GM19324 (cell line): ENCODE results near the gene KRIT1.
"Not testable (repeated sequence)": the region's sequence is repeated elsewhere in the genome, so short reads cannot be mapped to it uniquely, and the experiment has no call there.

Experiments
- ATAC-seq: cut with Tn5 transposase; IDR thresholded peaks from one replicate; pipeline ENCODE4 v1.9.1; 2021; ENCODE audit warnings: mild to moderate bottlenecking, moderate library complexity; ENCODE audit not compliant: unreplicated experiment, low FRiP score

Gene KRIT1

DNA sequence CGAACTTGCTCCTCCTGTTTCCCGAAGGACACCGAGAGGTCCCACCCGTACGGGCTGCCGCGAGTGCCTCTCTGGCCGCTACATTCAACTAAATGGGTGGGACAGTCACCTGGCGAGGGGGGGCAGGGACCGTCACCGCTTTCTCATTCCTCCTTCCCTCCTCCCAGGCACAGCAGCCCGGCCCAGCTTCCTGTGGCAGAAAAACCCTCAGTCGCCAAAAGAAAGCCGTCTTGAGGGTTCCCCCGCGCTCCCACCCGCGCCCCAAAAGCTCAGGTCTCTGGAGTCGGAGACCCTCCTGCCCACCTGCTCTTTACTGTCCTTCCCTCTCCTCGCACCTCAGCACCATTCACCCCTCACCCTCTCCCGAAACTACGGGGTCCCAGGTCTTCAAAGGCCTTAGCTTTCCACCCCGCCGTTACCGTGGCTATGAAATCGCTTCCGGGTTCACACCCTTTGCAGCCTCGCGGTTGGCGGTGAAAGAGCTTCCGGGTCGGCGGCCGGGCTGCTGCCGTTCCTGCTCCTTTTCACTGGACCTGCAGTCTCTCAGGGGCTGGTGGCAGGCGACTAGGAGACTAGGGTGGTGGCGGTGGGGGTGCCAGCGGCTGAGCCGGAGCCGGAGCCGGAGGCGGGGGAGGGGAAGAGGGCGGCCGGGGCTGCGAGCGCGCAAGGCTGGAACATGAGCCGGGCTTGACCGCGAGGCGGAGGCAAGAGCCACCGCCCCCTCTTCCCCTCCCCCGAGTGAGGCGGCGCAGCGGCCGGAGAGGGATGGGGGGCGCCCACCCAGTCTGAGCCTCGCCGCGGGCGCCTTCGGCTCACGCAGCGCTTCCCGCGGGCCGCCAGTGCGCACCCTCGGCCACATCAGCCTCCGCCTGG, at the start of gene KRIT1, which contains the start of gene ANKIB1:
KRIT1 (minus strand) TSS at position 428 of the 873 bp plus-strand sequence. CDS start 3,779 bp downstream, outside the sequence.
ANKIB1 (plus strand) TSS at position 488 of the 873 bp plus-strand sequence. CDS start 49,005 bp downstream, outside the sequence.
- ATAC-seq: peak; percentile 92

DNA sequence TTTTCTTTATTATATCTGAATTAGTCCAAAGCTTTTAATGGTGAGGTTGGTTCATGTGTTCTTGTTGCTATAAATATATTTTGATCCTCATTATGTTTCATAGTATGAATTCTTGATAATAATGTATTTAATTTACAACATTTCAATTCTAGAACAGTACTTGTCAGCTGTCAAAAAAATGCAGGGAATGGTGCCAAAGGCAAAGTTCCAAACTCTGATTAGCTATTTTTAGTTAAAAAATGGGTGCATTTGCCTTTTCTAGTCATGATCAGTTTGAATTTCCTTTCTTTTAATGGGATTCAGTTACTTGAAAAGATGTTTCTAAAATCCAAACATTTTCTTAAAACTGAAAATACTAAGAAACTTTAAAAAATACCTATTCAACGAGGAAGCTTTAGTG, 49.7 kb upstream of the KRIT1 start:
- no peak for ATAC-seq

GRCh38 chr7:92293896-92294590, 48.3 kb upstream of the KRIT1 start:
- ATAC-seq: no peak

- no peak for ATAC-seq
Measured at GRCh38 chr7:92292981-92293380, 47.3 kb upstream of the KRIT1 start.

DNA sequence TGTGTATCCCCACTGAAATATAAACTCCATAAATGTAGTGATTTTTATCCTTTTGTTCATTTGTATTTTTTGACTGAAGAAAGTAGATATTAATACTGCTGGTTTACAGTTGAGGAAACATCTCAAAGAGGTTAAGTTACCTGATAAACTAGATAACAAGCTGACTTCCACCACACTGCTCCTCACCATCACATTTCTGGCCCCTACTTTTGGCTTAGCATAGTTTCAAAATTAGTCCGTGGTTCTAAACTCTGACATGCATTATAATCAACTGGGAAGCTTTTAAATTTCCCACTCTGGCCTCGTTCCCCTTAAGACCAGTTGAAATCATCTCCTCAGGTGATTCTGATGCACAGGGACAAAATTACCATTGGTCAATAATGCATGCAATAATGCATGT, 43.6 kb upstream of the KRIT1 start:
- no peak for ATAC-seq

GRCh38 chr7:92282930-92283329, 37.2 kb upstream of the KRIT1 start:
- ATAC-seq: no peak

GRCh38 chr7:92282221-92282814, 36.6 kb upstream of the KRIT1 start:
- ATAC-seq: no peak

GRCh38 chr7:92281031-92281430, 35.3 kb upstream of the KRIT1 start:
- no peak for ATAC-seq

DNA sequence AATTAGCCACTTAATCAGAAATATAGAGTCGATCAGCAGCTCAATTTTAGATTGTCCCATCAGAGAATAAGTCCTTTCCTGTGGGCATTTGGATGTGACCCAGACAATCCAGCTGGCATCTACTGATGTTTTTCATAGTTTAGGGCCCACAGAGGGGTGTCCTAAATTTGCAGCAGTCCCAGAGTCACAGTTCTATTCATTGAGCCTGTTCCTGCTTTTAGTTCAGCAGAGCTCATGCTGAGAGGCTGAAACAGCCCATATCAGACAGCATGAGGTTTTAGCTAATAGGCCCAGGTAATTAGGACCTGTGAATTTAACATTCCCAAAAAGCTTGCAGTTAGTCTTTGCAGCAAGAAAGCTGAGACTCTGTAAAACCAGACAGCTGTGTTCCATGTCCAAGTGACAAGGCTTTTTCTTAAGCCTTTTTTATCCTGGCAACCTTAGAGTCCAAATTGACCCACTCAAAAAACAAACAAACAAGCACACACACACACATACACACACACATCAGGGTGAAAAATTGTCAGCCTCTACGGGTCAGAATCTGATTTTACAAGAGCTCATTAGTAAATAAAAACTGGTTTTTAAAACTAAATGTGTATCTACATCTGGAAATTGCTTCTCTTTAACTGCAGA, 33.8 kb upstream of the KRIT1 start:
- ATAC-seq: no peak

DNA sequence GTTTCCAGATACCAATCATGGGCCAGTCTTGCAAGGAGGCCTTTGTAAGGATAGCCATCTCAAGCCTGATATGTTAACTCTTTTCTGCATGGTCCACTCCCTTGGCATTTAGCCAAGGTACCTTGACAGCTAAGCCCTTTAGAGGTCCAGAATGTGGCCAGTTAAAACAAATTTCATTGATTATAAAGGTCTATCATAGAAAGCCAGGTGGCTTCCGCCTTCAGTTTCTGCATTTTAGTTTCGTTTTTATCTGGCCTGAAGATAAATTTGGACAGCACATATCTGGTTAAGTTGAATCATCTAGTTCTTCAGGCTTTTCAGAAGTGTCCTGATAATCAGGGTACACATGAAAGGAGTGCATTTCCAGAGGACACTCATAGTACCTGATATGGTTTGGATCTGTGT, 30.7 kb upstream of the KRIT1 start:
- ATAC-seq: peak; percentile 77

- no peak for ATAC-seq
Measured at GRCh38 chr7:92275327-92275726, 29.6 kb upstream of the KRIT1 start.

- ATAC-seq: no peak
Measured at GRCh38 chr7:92268921-92269320, 23.2 kb upstream of the KRIT1 start.

DNA sequence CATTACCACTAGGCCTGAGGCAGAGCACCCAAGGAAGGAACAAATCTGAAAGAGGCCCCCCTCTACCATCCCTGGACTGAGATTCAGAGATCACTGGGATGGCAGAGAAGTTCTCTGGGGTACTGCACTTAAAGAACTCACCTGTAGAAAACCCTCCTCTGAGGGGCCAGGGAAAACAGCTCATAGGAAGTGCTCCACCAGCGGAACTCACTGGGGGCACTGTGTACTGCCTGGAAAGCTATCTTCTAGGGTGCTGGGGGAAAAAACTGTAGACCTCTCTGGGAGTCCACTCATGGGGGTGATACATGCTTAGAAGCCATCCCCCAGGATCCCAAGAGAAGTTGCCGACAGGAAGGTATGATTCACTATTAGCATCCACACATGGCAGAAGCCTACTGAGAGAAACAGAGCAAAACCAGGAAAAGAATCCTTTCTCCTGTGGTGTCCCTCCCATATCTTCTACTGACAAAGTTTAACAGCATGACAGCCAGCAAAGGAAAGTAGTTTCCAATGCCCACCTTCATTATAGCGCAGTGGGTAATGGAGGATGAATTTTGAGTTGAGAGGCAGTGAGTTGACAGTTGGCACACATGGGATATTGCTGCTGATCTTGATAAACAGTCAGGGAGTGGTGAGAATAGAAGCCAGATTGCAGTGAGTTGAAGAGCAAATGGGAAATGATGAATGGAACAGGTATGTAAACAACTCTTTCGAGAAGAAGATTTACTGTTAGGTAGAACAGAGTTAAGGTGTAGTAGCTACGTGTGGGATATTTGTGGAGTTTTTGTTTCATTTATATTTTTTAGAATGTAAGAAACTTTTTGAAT, 20.9 kb upstream of the KRIT1 start:
- ATAC-seq: no peak

- no peak for ATAC-seq
Measured at GRCh38 chr7:92260248-92260781, 14.6 kb upstream of the KRIT1 start.

DNA sequence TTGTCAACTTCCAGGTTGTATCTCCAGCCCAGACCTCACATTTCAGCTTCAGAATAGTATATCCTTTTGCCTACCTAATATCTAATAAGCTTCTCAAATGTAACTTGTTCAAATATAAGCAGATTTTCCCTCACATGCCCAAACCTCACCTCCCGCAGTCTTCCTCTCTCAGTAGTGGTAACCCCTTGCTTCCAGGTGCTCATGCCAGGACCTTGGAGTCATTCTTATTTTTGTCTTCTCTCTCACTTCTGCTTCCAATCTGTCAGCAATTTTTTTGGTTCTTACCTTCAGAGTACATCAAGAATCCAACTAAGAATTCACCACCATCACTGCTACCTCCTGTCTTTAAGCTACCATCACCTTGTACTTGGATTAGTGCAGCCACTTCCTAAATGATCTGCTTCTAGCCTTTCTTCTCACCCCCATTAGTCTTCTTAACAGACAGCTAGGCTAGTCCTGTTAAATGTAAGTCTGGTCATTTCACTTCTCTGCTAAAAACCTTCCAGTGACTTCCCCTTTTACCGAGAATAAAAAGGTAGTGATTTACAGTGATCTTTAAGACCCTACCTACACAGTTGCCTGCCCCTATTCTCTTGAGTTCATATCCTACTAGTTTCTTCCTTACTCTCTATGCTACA, 14.0 kb upstream of the KRIT1 start:
- no peak for ATAC-seq

- no peak for ATAC-seq
Measured at GRCh38 chr7:92259062-92259461, 13.3 kb upstream of the KRIT1 start.

DNA sequence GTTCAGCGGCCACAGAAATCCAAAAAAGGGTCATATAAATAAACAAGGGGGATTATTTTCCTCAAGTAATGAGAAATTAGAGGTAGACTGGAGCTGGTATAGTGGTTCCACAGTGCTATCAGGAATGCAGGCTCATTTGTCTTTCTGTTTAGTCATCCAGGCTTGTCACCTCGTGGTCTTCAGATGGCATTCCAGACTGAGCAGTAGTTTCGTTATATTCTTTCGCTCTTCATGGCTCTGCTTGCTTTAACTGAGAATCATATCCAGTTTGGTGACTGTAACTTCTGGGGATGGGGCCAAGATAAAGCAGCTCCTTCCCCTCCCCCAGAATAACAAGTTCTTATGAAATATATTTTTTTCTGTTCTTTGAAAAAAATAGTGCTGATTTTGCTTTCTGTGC, 9.6 kb upstream of the KRIT1 start:
- ATAC-seq: no peak

- ATAC-seq: not testable (repeated sequence)
Measured at GRCh38 chr7:92254800-92255199, 9.1 kb upstream of the KRIT1 start.

- ATAC-seq: no peak
Measured at GRCh38 chr7:92253251-92253650, 7.5 kb upstream of the KRIT1 start.
